ENCODE results near the gene CHST8.

DNA sequence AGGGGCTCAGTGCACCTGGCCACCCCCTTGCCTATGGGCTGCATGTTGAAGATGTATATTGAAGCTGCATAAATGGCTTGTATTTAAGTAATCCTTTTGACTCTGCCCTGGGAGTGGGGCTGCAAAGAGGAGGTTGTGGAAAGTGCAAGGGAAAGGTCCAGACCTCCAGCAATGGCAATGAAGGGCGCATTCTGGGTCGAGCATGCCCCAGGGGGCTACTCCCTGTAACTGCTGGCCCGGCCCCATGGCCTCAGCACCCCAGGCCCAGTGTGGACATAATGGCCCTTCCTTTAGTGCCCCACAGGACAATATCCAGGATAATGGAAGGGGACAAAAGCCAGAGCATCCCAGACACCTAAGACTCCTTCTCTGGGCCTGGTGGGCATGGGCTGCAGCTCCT is 43.1 kb upstream of the CHST8 start:
- TF ChIP-seq, protein P1, sequence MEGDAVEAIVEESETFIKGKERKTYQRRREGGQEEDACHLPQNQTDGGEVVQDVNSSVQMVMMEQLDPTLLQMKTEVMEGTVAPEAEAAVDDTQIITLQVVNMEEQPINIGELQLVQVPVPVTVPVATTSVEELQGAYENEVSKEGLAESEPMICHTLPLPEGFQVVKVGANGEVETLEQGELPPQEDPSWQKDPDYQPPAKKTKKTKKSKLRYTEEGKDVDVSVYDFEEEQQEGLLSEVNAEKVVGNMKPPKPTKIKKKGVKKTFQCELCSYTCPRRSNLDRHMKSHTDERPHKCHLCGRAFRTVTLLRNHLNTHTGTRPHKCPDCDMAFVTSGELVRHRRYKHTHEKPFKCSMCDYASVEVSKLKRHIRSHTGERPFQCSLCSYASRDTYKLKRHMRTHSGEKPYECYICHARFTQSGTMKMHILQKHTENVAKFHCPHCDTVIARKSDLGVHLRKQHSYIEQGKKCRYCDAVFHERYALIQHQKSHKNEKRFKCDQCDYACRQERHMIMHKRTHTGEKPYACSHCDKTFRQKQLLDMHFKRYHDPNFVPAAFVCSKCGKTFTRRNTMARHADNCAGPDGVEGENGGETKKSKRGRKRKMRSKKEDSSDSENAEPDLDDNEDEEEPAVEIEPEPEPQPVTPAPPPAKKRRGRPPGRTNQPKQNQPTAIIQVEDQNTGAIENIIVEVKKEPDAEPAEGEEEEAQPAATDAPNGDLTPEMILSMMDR (IDR thresholded peaks at IDR 0.05; ENCODE audit: insufficient read depth, low read length), result no peak
- TF ChIP-seq POLR2AphosphoS5 (IDR thresholded peaks at IDR 0.05; ENCODE audit: low read depth), result no peak
- TF ChIP-seq, protein P2, sequence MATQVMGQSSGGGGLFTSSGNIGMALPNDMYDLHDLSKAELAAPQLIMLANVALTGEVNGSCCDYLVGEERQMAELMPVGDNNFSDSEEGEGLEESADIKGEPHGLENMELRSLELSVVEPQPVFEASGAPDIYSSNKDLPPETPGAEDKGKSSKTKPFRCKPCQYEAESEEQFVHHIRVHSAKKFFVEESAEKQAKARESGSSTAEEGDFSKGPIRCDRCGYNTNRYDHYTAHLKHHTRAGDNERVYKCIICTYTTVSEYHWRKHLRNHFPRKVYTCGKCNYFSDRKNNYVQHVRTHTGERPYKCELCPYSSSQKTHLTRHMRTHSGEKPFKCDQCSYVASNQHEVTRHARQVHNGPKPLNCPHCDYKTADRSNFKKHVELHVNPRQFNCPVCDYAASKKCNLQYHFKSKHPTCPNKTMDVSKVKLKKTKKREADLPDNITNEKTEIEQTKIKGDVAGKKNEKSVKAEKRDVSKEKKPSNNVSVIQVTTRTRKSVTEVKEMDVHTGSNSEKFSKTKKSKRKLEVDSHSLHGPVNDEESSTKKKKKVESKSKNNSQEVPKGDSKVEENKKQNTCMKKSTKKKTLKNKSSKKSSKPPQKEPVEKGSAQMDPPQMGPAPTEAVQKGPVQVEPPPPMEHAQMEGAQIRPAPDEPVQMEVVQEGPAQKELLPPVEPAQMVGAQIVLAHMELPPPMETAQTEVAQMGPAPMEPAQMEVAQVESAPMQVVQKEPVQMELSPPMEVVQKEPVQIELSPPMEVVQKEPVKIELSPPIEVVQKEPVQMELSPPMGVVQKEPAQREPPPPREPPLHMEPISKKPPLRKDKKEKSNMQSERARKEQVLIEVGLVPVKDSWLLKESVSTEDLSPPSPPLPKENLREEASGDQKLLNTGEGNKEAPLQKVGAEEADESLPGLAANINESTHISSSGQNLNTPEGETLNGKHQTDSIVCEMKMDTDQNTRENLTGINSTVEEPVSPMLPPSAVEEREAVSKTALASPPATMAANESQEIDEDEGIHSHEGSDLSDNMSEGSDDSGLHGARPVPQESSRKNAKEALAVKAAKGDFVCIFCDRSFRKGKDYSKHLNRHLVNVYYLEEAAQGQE (IDR thresholded peaks at IDR 0.05; ENCODE audit: insufficient replicate concordance, low read depth), result no peak
- no peak for TF ChIP-seq SPI1 (IDR thresholded peaks at IDR 0.05; ENCODE audit: borderline replicate concordance, low read depth)
- no peak for TF ChIP-seq GABPA (IDR thresholded peaks at IDR 0.05; ENCODE audit: low read depth)

Data from HL-60 (cell line).